ENCODE data around the gene MVB12B. TPM values are rescaled to one million over a fixed set of nuclear protein-coding genes. Genes with fewer than 3 reads are reported as not detected.
A peak's percentile ranks its signal among the peaks of the same experiment; 100 is the strongest.

The MVB12B gene
- total RNA-seq, 2 experiments from 2014 or later, result 7.9 to 9.5 TPM

GRCh38 chr9:126495411-126496180 lies 169.0 kb downstream of the MVB12B start:
- DNase-seq, result no peak
- no peak overlapping the region for H3K4me3 Mint-ChIP-seq
- H3K9me3 Mint-ChIP-seq, result no peaks in the 10 kb centered on the region
- no peak overlapping the region for H3K27ac Mint-ChIP-seq
- peaks cover 15% of the 10 kb centered on the region for H3K4me1 Mint-ChIP-seq
- peaks cover 5% of the 10 kb centered on the region for H3K27me3 Mint-ChIP-seq
- H3K36me3 Mint-ChIP-seq, result no peaks in the 10 kb centered on the region

- Mint-ChIP-seq H3K27me3 (peaks cover 9% of the 10 kb centered on the region), H3K4me1 (peaks cover 15% of the 10 kb centered on the region), H3K4me3 (no peak overlapping the region), H3K36me3 (no peaks in the 10 kb centered on the region), H3K9me3 (no peaks in the 10 kb centered on the region), H3K27ac (no peak overlapping the region)
- no peak for DNase-seq
These were observed 169.6 kb downstream of the MVB12B start for GRCh38 chr9:126496181-126496576.

- Mint-ChIP-seq H3K9me3 (no peaks in the 10 kb centered on the region), H3K27me3 (peaks cover 9% of the 10 kb centered on the region), H3K27ac (no peak overlapping the region), H3K36me3 (no peaks in the 10 kb centered on the region), H3K4me3 (no peak overlapping the region), H3K4me1 (peaks cover 11% of the 10 kb centered on the region)
- no peak for DNase-seq
These were observed 170.4 kb downstream of the MVB12B start for GRCh38 chr9:126496781-126497659.

GRCh38 chr9:126497660-126498275 lies 171.1 kb downstream of the MVB12B start:
- no peak for DNase-seq
- H3K4me3 Mint-ChIP-seq, result no peak overlapping the region
- H3K9me3 Mint-ChIP-seq, result no peaks in the 10 kb centered on the region
- peaks cover 9% of the 10 kb centered on the region for H3K27me3 Mint-ChIP-seq
- no peaks in the 10 kb centered on the region for H3K36me3 Mint-ChIP-seq
- H3K27ac Mint-ChIP-seq, result no peak overlapping the region
- peaks cover 11% of the 10 kb centered on the region for H3K4me1 Mint-ChIP-seq

GRCh38 chr9:126498331-126498730 lies 171.7 kb downstream of the MVB12B start:
- no peaks in the 10 kb centered on the region for H3K9me3 Mint-ChIP-seq

GRCh38 chr9:126499005-126499910 lies 172.6 kb downstream of the MVB12B start:
- Mint-ChIP-seq H3K4me1 (peaks cover 11% of the 10 kb centered on the region), H3K27me3 (peaks cover 9% of the 10 kb centered on the region), H3K4me3 (no peak overlapping the region), H3K27ac (no peak overlapping the region), H3K9me3 (no peaks in the 10 kb centered on the region), H3K36me3 (no peaks in the 10 kb centered on the region)
- peak; percentile 52 for DNase-seq

More at GRCh38 chr9:126498331-126498730, 171.7 kb downstream of the MVB12B start:
- Mint-ChIP-seq H3K4me1 (peaks cover 11% of the 10 kb centered on the region), H3K27ac (no peak overlapping the region), H3K4me3 (no peak overlapping the region), H3K27me3 (peaks cover 9% of the 10 kb centered on the region), H3K36me3 (no peaks in the 10 kb centered on the region)
- DNase-seq, result no peak

GRCh38 chr9:126499911-126500599 lies 173.4 kb downstream of the MVB12B start:
- Mint-ChIP-seq H3K4me3 (no peak overlapping the region), H3K27ac (no peak overlapping the region), H3K9me3 (no peaks in the 10 kb centered on the region), H3K27me3 (peaks cover 9% of the 10 kb centered on the region), H3K36me3 (no peaks in the 10 kb centered on the region), H3K4me1 (peaks cover 11% of the 10 kb centered on the region)
- DNase-seq, result no peak

- no peak overlapping the region for H3K27ac Mint-ChIP-seq
These were observed 174.2 kb downstream of the MVB12B start for GRCh38 chr9:126500600-126501382.

GRCh38 chr9:126501383-126502331 lies 175.0 kb downstream of the MVB12B start:
- Mint-ChIP-seq H3K27ac (no peak overlapping the region), H3K4me3 (no peak overlapping the region), H3K9me3 (no peaks in the 10 kb centered on the region), H3K36me3 (no peaks in the 10 kb centered on the region), H3K27me3 (peaks cover 9% of the 10 kb centered on the region), H3K4me1 (peaks cover 11% of the 10 kb centered on the region)
- DNase-seq, result no peak

More at GRCh38 chr9:126500600-126501382, 174.2 kb downstream of the MVB12B start:
- Mint-ChIP-seq H3K36me3 (no peaks in the 10 kb centered on the region), H3K4me1 (peaks cover 11% of the 10 kb centered on the region), H3K27me3 (peaks cover 9% of the 10 kb centered on the region), H3K9me3 (no peaks in the 10 kb centered on the region), H3K4me3 (no peak overlapping the region)
- DNase-seq, result peak; percentile 68

- H3K36me3 Mint-ChIP-seq, result no peaks in the 10 kb centered on the region
- DNase-seq, result no peak
- H3K27ac Mint-ChIP-seq, result no peak overlapping the region
- H3K4me3 Mint-ChIP-seq, result no peak overlapping the region
- H3K27me3 Mint-ChIP-seq, result peaks cover 9% of the 10 kb centered on the region
- no peaks in the 10 kb centered on the region for H3K9me3 Mint-ChIP-seq
- peaks cover 11% of the 10 kb centered on the region for H3K4me1 Mint-ChIP-seq
These were observed 176.0 kb downstream of the MVB12B start for GRCh38 chr9:126502417-126503332.

GRCh38 chr9:126503333-126504085 lies 176.9 kb downstream of the MVB12B start:
- Mint-ChIP-seq H3K36me3 (no peaks in the 10 kb centered on the region), H3K4me3 (no peak overlapping the region), H3K9me3 (no peaks in the 10 kb centered on the region), H3K4me1 (peaks cover 11% of the 10 kb centered on the region), H3K27ac (no peak overlapping the region), H3K27me3 (peaks cover 9% of the 10 kb centered on the region)
- no peak for DNase-seq

Data from activated naive CD8-positive, alpha-beta T cell treated with anti-CD3 and anti-CD28 coated beads for 36 hours (primary cell).